ENCODE results near the gene ZIM2.

Gene ZIM2

GRCh38 chr19:56877069-56877715 lies 36.7 kb upstream of the ZIM2 start (continued):
- TF ChIP-seq, protein P1, sequence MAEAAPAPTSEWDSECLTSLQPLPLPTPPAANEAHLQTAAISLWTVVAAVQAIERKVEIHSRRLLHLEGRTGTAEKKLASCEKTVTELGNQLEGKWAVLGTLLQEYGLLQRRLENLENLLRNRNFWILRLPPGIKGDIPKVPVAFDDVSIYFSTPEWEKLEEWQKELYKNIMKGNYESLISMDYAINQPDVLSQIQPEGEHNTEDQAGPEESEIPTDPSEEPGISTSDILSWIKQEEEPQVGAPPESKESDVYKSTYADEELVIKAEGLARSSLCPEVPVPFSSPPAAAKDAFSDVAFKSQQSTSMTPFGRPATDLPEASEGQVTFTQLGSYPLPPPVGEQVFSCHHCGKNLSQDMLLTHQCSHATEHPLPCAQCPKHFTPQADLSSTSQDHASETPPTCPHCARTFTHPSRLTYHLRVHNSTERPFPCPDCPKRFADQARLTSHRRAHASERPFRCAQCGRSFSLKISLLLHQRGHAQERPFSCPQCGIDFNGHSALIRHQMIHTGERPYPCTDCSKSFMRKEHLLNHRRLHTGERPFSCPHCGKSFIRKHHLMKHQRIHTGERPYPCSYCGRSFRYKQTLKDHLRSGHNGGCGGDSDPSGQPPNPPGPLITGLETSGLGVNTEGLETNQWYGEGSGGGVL (tag by site-specific recombination; IDR thresholded peaks at IDR 0.05), result no peak
- TF ChIP-seq ZNF624 (tag by site-specific recombination; IDR thresholded peaks at IDR 0.05), result no peak
- TF ChIP-seq ZNF391 (tag by site-specific recombination; IDR thresholded peaks at IDR 0.05; ENCODE audit: borderline replicate concordance, low read depth), result no peak
- no peak for TF ChIP-seq ZNF585B (tag by site-specific recombination; IDR thresholded peaks at IDR 0.05)
- TF ChIP-seq ZNF221 (tag by site-specific recombination; IDR thresholded peaks at IDR 0.05; ENCODE audit: borderline replicate concordance), result no peak
- no peak for TF ChIP-seq ZNF558 (tag by site-specific recombination; IDR thresholded peaks at IDR 0.05)

DNA sequence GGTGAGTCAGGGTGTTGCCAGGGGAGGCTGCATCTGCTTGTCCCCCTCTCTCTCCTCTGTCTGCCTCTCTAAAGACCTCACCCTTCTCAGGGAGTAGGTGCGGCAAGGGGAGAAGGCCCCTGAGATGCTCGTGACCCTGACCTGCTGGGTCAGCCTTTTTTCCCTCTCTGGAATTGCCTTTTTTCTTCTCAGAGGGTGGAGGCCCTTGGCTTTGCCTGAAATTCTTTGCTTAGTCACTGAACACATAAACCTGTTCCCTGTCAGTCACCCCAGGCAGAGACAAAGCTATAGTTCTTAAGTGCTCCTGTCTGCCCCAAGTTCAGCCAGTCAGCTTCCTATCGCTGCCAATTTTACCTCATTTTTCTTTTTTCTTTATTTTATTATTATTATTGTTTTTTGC lies 35.2 kb upstream of the ZIM2 start:
- ChIA-PET CTCF (interaction anchor here (0.6 kb wide), 1 partner anchor 215 kb away, joined by 4 read pairs; no protein-coding TSS in a partner anchor), POLR2A (no interaction called here)
- no peak for TF ChIP-seq ZNF707 (tag by site-specific recombination; IDR thresholded peaks at IDR 0.05)
- TF ChIP-seq, protein P2, sequence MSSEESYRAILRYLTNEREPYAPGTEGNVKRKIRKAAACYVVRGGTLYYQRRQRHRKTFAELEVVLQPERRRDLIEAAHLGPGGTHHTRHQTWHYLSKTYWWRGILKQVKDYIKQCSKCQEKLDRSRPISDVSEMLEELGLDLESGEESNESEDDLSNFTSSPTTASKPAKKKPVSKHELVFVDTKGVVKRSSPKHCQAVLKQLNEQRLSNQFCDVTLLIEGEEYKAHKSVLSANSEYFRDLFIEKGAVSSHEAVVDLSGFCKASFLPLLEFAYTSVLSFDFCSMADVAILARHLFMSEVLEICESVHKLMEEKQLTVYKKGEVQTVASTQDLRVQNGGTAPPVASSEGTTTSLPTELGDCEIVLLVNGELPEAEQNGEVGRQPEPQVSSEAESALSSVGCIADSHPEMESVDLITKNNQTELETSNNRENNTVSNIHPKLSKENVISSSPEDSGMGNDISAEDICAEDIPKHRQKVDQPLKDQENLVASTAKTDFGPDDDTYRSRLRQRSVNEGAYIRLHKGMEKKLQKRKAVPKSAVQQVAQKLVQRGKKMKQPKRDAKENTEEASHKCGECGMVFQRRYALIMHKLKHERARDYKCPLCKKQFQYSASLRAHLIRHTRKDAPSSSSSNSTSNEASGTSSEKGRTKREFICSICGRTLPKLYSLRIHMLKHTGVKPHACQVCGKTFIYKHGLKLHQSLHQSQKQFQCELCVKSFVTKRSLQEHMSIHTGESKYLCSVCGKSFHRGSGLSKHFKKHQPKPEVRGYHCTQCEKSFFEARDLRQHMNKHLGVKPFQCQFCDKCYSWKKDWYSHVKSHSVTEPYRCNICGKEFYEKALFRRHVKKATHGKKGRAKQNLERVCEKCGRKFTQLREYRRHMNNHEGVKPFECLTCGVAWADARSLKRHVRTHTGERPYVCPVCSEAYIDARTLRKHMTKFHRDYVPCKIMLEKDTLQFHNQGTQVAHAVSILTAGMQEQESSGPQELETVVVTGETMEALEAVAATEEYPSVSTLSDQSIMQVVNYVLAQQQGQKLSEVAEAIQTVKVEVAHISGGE (tag by site-specific recombination; conservative IDR thresholded peaks at IDR 0.05; ENCODE audit: low read depth), result no peak
- TF ChIP-seq GFI1B (tag by site-specific recombination; IDR thresholded peaks at IDR 0.05), result no peak
- TF ChIP-seq PBX3 (CRISPR knock-in tag; IDR thresholded peaks at IDR 0.05), result no peak
- TF ChIP-seq, protein P3, sequence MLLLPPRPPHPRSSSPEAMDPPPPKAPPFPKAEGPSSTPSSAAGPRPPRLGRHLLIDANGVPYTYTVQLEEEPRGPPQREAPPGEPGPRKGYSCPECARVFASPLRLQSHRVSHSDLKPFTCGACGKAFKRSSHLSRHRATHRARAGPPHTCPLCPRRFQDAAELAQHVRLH (tag by site-specific recombination; IDR thresholded peaks at IDR 0.05), result no peak
- no peak for TF ChIP-seq ZNF768 (tag by site-specific recombination; IDR thresholded peaks at IDR 0.05)
- no peak for TF ChIP-seq MYNN (tag by site-specific recombination; IDR thresholded peaks at IDR 0.05; ENCODE audit: borderline replicate concordance)
- TF ChIP-seq ZFP41 (tag by site-specific recombination; IDR thresholded peaks at IDR 0.05; ENCODE audit: borderline replicate concordance), result no peak
- TF ChIP-seq ZNF76 (tag by site-specific recombination; IDR thresholded peaks at IDR 0.05; ENCODE audit: borderline replicate concordance, low read depth), result no peak
- TF ChIP-seq ZNF513 (tag by site-specific recombination; IDR thresholded peaks at IDR 0.05), result no peak
- TF ChIP-seq KLF1 (tag by site-specific recombination; IDR thresholded peaks at IDR 0.05), result no peak
- TF ChIP-seq ZNF701 (tag by site-specific recombination; IDR thresholded peaks at IDR 0.05), result no peak
- TF ChIP-seq ZNF777 (tag by site-specific recombination; IDR thresholded peaks at IDR 0.05; ENCODE audit: borderline replicate concordance), result no peak
- TF ChIP-seq OVOL3 (tag by site-specific recombination; IDR thresholded peaks at IDR 0.05), result no peak
- TF ChIP-seq ZNF416 (tag by site-specific recombination; IDR thresholded peaks at IDR 0.05), result no peak
- TF ChIP-seq ZNF223 (tag by site-specific recombination; IDR thresholded peaks at IDR 0.05), result no peak
- TF ChIP-seq ZNF16 (tag by site-specific recombination; IDR thresholded peaks at IDR 0.05; ENCODE audit: low read depth), result no peak
- TF ChIP-seq MZF1 (tag by site-specific recombination; IDR thresholded peaks at IDR 0.05; ENCODE audit: borderline replicate concordance), result no peak
- TF ChIP-seq ZNF391 (tag by site-specific recombination; IDR thresholded peaks at IDR 0.05; ENCODE audit: borderline replicate concordance, low read depth), result no peak
- Histone ChIP-seq H3K4me3 (ENCODE audit: low read depth, low read length) (no peak overlapping the region), H3K27ac (ENCODE audit: extremely low read depth, low read depth, low read length) (no peak overlapping the region), H3K4me1 (ENCODE audit: control insufficient read depth, insufficient read depth, low read length) (no peaks in the 10 kb centered on the region), H3K9me3 (ENCODE audit: control insufficient read depth, insufficient read depth, low read depth, low read length) (no peaks in the 10 kb centered on the region; the same call in 1 of the 2 replicates), H3K36me3 (ENCODE audit: control insufficient read depth in 2 of 2, insufficient read depth in 1 of 2, low read length in 2 of 2) (no peaks in the 10 kb centered on the region)
